HK-2 (cell line): ENCODE results near the gene MTRF1L.
A peak's percentile ranks its signal among the peaks of the same experiment; 100 is the strongest.
"Not testable (repeated sequence)": the region's sequence is repeated elsewhere in the genome, so short reads cannot be mapped to it uniquely, and the experiment has no call there.

ENCODE experiments used
- DNase-seq: peaks from one replicate; pipeline ENCODE4 v3.0.0-alpha.2; 2018; ENCODE audit not compliant: unreplicated experiment

The MTRF1L gene

GRCh38 chr6:153003366-153003690 is 819 bp upstream of the MTRF1L start:
- peak; percentile 25 for DNase-seq

GRCh38 chr6:153001767-153002612 is 519 bp downstream of the MTRF1L start:
- peak; percentile 44 for DNase-seq

DNA sequence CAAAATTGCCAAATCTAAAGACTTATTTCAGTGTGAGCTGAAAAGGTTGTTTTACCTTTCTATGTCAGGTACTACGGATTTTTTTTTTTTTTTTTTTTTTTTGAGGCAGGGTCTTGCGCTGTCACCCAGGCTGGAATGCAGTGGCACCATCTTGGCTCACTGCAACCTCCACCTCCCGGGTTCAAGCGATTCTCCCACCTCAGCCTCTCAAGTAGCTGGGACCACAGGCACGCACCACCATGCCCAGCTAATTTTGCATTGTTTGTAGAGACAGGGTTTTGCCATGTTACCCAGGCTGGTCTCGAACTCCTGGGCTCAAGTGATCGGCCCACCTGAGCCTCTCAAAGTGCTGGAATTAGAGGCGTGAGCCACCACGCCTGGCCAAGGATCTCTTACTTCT is 1.7 kb downstream of the MTRF1L start:
- DNase-seq, result not testable (repeated sequence)

DNA sequence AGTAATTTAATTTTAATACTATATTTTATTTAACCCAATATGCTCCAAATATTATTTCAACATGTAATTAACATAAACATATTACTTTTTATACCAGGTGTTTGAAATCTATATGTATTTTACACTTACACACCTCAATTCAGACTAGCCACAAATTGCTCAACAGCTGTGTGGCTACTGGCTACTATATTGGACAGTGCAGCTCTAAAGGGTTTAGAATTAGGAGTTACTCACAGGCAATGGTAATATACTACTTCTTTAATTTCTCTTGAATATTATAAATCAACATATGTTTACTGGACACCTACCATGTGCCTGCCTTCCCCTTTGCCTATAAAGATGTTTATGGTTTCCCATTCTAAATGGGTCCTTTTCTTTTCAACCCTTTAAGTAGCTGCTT is 2.3 kb downstream of the MTRF1L start:
- no peak for DNase-seq

GRCh38 chr6:152999538-152999937 is 3.0 kb downstream of the MTRF1L start:
- DNase-seq, result not testable (repeated sequence)

- no peak for DNase-seq
Measured at GRCh38 chr6:152993847-152994246, 8.7 kb downstream of the MTRF1L start.

DNA sequence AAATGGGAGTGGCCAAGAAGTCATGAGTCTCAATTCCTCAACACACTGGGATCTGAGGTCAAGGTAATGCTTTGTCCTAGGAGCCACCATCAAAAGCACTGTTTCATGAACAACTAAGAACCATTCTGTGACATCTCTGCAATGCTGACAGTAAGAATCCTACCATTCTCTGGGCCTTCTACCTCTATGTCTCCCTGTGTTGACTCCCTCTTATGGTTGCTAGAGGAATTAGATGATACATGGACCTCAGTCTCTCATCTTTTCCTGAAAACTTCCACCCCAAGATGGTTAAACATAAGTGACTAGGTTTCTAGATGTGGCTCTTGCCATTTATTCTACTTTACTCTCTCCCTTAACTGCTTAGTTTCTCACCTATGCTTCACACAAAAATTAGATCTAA is 9.1 kb downstream of the MTRF1L start:
- DNase-seq, result no peak

DNA sequence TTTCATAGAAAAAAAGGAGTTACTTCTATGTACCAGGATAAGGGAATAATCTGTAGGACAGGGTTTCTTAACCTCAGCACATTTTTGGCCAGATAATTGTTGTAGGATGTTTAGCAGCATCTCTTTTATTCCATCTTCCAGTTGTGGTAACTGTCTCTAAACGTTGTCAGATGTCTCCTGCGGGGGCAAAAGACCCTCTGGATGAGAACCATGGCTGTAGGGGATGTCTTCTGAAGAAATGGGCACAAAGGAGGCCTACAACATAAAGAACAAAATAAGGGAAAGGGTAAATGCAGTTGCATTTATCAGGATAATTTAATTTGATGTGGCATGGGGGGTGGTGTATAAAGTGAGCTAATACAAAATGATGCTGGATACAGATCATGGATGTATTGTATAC is 15.5 kb downstream of the MTRF1L start:
- DNase-seq, result no peak

GRCh38 chr6:152985300-152985699 is 17.2 kb downstream of the MTRF1L start:
- DNase-seq, result not testable (repeated sequence)

- no peak for DNase-seq
Measured at GRCh38 chr6:152984513-152984872, 18.0 kb downstream of the MTRF1L start.

- peak; percentile 69 for DNase-seq
Measured at GRCh38 chr6:152983637-152984512, 18.6 kb downstream of the MTRF1L start.

DNA sequence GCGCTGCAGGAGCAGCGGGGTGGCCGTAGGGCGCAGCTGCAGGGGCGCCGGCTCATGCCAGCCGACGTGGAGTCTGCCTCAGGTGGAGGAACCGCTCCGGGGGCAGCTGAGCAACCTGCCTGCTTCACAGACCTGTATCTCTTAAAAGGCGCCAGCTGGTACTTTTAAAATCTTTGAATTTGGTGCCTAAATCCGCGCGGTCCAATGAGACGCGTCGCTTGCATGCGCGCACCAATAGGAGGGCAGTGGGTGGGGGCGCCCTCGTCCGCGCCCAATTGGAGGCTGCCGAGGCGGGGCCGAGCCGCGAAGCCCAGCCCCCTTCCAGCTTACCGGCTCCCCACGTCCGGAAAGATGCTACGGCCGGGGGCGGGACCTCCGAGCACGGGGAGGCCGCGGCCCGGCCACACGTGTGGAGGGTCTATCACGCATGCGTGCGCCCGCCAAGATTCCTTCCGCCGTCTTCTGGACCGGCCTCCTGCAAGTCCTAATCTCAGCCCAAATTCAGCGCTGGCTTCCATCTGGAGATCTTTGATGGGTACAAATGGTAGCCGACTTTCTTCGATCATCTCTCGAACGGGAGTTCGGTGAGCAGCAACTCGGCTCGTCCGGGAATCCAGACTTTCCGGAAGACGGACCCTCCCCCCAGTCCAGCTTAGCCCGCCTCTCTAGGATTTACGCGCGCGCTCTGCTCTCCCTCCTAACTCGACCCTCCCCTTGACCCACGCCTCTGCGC is 19.4 kb downstream of the MTRF1L start, which contains the start of gene FBXO5:
FBXO5 (minus strand) TSS at position 138 of the 733 bp plus-strand sequence; CDS start at position 56, 82 bp downstream.
- DNase-seq, result peak; percentile 96

- DNase-seq, result peak; percentile 27
Measured at GRCh38 chr6:152981989-152982903, 20.3 kb downstream of the MTRF1L start.

DNA sequence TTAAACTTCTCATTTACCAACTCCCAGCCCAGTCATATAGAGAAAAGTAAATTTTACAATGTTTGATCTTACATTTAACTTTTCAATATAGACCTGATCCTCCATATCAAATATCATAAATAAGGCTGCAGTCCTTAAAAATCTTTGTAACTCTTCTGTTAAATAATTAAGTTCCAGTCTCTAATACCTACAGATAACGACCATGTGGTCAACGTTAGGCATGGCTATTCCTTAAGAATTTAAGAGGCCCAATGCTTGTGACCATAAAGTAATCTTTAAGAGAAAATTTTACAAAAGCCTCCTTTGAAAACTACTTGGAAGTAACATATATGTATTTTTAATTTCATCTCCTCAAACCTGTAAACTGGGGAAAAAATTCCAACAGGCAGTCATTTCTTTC is 21.3 kb downstream of the MTRF1L start:
- no peak for DNase-seq

DNA sequence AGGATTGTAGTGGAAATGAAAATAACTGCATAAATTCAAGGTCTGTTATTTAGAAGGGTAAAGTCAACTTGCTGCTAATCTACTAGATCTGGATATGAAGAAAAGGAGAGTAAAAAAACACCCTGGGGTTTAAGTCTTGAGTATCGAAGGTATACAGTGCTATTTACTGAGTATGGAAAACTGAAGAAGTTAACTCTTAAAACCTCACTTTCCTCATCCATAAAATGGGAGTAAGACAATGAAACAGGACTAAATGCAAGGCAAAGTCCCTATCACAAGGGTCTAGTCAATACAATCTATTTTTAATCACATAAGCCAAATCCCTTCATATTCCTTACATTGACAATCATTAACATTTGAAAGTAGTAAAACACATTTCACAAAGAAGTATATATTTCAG is 21.9 kb downstream of the MTRF1L start:
- no peak for DNase-seq

DNA sequence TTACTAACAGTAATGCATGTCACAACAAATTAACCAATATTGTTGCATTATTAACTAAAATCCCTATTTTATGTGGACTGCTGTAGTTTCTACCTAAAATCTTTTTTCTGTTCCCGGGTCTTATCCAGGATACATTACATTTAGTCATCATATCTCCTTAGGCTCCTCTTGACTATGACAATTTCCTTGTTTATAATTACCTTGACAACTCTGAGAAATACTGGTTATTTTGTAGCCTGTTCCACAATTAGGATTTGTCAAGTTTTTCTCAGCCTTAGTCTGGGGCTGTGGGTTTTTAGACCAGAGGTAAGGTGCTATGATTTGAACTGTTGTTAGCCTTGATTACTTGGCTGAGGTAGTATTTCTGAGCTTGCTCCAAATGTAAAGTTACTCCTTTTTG is 23.4 kb downstream of the MTRF1L start:
- no peak for DNase-seq

- DNase-seq, result no peak
Measured at GRCh38 chr6:152978058-152978457, 24.5 kb downstream of the MTRF1L start.

GRCh38 chr6:152977556-152977955 is 25.0 kb downstream of the MTRF1L start:
- no peak for DNase-seq

DNA sequence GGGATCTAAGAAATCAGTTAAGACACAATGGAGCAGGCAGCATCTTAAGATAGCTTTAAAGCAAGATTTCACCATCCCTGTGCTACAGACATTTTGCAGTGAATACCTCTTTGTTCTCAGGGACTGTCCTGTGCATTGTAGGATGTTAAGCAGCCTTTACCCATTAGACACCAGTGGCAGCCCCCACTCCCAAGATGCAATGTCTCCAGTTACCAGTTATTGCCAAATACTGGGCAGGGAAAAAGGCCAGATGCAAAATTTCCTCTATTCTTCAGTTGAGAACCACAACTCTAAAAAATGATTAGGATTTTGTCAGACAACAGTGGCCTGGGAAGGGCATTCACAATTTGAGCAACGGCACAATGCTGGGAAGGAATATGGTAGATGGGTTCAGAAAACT is 25.8 kb downstream of the MTRF1L start:
- DNase-seq, result no peak

DNA sequence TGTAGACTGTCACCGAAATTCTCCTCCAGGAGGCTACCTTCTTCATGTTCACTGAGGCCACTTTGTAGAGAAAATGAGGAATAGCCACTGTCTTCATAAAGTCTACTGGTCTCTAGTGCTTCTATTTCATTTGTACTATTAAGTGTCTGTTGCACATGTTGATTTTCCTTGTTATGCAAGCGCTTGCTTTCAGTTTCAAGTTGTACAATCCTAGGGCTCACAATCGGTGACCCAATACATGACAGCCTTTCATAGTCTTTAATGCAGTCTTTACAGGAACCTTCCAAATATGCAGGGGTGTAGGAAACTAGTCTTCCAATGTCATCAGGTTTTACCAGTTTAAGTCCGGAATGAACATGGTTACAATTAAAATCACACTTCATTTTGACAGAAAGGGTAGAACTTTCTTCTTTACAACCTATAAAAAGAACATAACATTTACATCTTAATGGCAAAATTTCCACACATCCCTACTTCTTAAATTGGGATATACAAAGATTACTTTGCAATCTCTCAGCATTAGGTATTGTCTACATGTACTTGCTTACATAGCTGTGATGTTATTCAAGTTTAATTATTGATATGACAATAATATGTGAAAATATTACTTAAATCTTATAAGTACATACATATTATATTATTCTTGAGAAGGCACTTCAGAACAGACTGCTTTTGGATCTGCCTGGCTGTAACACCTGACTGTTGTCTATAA is 27.1 kb downstream of the MTRF1L start:
- no peak for DNase-seq

DNA sequence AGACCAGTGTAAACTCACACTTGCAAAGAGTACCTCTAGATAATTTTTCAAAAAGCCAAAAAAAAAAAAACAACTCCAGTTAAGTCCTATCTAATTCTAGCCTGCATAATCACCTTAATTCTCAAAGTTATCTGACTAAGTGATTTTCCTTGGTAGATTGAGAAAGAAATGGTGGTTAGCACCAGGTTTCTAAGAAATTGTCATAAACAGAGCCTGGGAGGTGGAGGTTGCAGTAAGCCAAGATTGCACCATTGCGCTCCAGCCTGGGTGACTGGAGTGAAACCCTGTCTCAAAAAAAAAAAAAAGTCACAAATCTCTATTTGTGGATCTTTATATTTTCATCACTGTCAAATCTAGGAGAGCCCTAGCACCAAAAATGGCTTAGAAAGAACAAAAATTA is 28.6 kb downstream of the MTRF1L start:
- no peak for DNase-seq
